ENCODE data around the gene FCHSD1.

Gene FCHSD1

GRCh38 chr5:141590127-141590526, 61.1 kb downstream of the FCHSD1 start:
- TF ChIP-seq EZH2phosphoT487 (IDR thresholded peaks at IDR 0.05; ENCODE audit: borderline replicate concordance), result no peak
- TF ChIP-seq CTCF (conservative IDR thresholded peaks at IDR 0.05; ENCODE audit: low read length), result no peak
- H4K20me1 ChIP-seq (ENCODE audit: insufficient read depth, low read length, poor library complexity, severe bottlenecking), result peaks cover 68% of the 10 kb centered on the region
- H3K27me3 ChIP-seq (ENCODE audit: insufficient read depth, low read length, poor library complexity, severe bottlenecking), result no peaks in the 10 kb centered on the region
- H2AFZ ChIP-seq (ENCODE audit: low read length), result no peak overlapping the region
- H3K36me3 ChIP-seq (ENCODE audit: insufficient read depth, low read length), result peaks cover 79% of the 10 kb centered on the region
- H3K4me3 ChIP-seq (ENCODE audit: low read length, poor library complexity, severe bottlenecking), result no peak overlapping the region
- H3K79me2 ChIP-seq (ENCODE audit: insufficient read depth, low read length), result peaks cover 87% of the 10 kb centered on the region
- peaks cover 11% of the 10 kb centered on the region for H3K4me1 ChIP-seq (ENCODE audit: insufficient read depth, low read length, poor library complexity, severe bottlenecking)
- H3K4me2 ChIP-seq (ENCODE audit: low read depth, low read length, poor library complexity, severe bottlenecking), result no peak overlapping the region
- H3K9me3 ChIP-seq (ENCODE audit: insufficient read depth, low read depth, low read length), result no peaks in the 10 kb centered on the region
- no peaks in the 10 kb centered on the region for H3K9me2 ChIP-seq (replicated peaks; ENCODE audit: low read depth, low read length)
- H3K9ac ChIP-seq (ENCODE audit: low read depth, low read length, poor library complexity, severe bottlenecking), result no peak overlapping the region
- H3F3A ChIP-seq (ENCODE audit: low read depth), result no peaks in the 10 kb centered on the region

All from Loucy (cell line).